Head of caudate nucleus (tissue), 42 donors: ENCODE results near the gene HOXB7.
A peak's percentile ranks its signal among the peaks of the same experiment; 100 is the strongest.

ENCODE experiments used
- DNase-seq, 42 donors: peaks; one replicate each; pipeline versions ENCODE4 v3.0.0 to v3.0.0-alpha.2; 2020 to 2021; ENCODE audit warnings: mixed read lengths in 7 of 42
- intact Hi-C: fragments of 100-400 bp; cut with DNase I; formaldehyde crosslinking; loops from one replicate; pipeline ENCODE4 v1.15.0; 2022

Gene HOXB7

DNA sequence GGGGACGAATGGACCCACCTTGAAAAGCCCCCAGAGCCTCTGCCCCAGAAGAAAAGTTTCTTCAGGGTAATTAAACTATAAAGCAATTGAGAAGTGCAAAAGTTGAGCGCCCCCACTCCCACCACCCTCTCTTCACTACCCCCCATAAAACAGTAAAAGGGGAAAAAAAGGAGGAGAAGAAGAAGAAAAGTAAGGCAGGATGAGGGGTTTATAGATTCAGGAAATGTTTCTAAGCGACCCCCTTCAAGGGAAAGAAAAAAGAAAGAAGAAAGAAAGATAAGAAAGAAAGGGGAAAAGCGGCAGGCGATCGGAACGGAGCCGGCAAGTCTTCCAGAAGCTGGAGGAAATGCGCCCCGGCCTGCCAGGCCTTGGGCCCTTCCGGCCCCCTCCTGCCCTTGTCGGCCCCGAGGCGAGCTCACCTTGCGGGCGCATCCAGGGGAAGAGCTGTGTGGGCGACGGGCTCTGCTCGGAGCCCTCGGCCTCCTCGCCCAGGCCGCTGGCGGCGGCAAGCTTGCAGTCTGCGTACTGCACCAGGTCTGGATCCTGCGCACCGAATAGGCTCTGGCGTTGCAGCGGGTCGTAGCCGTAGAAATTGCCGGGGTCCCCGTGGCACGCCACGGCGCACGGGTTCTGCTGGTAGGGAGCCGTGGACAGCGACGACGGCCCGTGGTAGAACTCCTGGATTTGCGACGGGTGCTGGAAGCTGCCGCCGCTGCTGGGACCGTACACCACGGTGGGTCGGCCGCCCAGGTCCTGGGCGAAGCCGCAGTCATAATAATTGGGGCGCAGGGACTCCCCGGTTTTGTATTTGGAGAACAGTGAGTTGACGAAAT lies 3.3 kb upstream of the HOXB7 start:
- intact Hi-C loops, result no loop called here
- no peak for DNase-seq

DNA sequence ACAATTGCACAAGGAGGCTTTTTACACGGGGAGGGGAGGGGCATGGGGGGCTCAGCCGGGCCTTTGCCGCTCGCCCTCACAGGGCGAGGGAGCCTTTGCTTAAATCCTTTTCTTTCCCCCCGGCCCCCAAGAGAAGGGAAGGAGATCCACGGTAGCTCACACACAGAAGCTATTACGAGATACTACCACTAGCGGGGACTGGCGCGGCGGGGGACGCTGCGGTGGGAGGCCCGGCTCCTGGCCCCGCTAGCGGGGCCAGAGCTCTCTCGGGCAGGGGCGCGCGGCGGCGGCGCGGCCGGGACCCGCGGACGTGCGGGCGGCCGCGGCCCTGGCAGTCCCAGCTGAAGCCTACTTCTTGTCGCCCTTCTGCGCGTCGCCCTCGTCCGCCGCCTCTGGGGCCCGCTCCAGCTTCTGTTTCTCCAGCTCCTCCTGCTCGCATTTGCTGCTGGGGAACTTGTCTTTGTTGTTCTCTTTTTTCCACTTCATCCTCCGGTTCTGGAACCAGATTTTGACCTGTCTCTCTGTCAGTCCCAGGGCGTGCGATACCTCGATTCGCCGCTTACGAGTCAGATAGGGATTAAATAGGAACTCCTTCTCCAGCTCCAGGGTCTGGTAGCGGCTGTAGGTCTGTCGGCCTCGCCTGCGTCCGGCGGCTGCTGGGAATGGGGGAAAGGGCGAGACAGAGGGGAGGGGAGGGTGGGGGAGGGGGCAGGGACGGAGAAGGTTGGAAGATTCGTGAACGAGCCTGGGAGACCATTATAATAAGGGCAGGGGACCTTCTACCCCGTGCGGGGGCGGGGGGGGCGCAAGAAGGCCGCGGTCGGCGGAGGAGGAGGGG lies 2.3 kb upstream of the HOXB7 start:
- intact Hi-C loops, result no loop called here
- peak in 1 of 42 donors; percentile 4 for DNase-seq

DNA sequence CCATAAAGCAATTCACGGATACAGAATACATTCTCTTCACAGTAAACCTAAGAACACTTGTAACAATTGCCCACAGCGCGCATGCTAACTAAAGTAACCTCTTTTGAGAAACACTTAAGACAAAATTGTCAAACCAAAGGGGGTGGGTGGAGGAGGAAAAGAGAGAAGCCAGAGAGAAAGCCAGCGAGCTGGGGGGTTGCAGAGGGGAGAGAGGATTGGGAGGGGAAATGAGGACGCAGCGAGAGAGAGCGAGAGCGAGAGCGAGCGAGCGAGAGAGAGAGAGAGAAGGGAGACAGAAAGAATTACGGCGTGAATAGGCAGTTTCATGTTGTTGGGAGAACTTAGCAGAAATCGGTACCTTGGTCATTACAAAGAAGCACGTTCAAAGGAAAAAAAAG lies 1.6 kb upstream of the HOXB7 start:
- intact Hi-C loops, result no loop called here
- no peak for DNase-seq

DNA sequence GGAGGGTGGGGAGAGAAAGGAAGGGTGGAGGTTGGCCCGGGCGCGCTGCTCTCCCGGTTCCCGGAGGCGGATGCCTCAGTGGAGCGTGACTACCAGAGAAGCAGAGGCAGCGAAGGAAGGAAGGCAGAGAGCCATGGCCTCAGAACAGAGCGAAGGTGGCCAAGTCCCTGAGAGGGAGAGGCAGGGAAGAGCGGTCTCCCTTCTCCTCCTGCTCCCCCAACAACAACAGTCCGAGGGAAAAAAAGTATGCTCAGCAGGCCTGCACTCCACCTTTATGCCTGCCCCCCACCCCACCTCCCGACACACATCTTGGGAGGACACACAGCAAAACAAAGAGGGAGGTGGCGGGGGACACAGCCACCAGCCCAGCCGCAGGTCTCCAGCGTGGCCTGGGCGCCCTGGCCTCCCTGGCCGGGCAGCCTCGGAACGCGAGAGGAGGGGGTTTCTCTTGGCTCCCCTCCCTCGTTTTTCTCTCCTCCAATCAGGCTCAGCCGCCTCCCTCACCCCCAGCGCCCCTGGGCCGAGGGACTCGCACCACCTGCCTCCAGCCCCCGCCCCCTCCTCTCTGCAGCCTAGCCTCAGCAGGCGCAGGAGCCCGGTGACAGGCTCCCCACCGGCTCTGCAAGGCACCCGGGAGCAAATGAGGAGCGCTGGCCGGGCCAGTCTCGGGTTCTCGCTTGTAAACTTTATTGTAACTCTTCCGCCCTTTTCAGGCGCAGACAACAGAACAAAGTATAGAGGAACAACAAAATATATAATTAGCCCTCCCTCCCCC lies 1.1 kb upstream of the HOXB7 start:
- intact Hi-C loops, result no loop called here
- no peak for DNase-seq

DNA sequence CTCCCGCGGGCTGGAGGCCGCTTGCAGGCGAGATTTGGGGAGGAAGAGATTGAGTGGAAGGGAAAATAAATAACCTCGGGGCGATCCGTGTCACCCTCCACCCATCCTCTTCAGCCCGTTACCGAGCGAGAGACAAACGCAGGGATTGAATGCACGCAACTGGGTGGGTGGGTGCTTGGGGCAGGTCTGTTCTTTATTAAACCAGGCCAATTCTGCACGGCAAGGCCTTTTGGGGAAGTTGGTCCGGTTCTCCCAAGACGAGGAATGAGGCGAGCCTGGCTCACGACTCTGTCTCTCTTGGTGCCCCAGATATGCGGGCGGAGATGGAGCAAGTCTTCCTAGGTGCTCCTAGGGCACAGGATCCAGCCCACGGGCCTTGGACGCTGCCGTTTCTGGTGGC lies 396 bp upstream of the HOXB7 start:
- no peak for DNase-seq
- intact Hi-C loops, result no loop called here

DNA sequence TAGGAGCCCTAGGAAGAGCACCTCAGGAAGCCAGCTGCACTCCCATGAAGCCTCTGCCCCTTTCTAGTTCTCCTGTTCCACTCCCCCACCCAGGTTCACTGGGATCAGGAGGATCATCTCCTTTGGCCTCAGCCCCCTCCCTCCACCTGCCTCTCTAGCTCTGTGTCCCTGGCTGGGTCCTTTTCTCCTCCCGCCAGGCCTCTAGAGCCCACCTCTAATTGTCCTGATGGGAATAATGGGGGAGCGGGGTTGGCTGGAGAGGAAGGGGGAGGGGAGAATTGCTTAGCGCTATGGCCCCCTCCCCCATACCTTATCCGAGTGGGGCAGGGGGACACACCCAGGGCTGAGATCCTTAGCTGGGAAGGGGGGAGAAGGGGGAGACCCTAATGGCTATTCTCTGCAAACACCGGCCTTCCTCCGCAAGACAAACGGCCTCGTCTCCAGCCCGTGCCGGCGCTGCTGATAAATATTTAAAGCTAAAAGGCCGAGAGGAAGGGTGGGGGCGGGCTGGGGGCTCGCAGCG lies 997 bp downstream of the HOXB7 start:
- intact Hi-C loops, result no loop called here
- no peak for DNase-seq

- DNase-seq, result no peak
- intact Hi-C loops, result no loop called here
These were observed 1.8 kb downstream of the HOXB7 start for GRCh38 chr17:48609033-48609432.

- intact Hi-C loops, result no loop called here
- DNase-seq, result no peak
These were observed 2.4 kb downstream of the HOXB7 start for GRCh38 chr17:48608494-48608834.

DNA sequence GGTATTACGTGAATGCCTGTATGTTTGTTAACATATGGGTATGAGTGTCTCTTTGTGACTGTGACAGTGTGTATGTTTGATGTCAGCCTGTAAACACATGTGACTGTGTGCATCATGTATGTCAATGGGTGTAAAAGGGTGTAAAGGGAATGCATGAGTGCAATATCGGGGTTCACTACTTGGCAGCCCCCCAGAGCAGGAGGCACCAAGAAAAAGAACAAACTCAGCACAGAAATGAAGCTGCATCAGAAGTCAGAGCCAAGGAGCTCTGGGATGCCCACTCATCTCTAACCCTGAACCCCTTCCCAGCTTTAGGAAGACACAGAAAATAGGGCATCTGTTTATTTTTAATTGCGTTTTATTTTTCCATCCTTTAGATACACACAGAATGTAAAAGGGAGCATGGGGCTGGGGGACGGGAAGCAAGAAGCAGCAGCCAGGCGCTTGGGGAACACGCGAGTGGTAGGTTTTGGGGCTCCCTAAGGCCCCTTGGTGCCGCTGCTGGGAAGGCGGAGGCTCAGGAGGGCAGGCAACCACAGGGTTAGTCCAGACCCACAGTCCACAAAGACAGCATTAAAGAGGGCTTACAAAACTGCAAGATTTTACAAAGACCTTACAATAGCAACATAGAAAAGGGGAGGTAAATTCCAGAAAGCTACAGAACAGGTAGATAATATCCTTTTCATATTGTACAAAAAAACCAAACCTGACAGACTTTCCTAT lies 3.8 kb downstream of the HOXB7 start:
- intact Hi-C loops, result no loop called here
- no peak for DNase-seq

- DNase-seq, result no peak
- intact Hi-C loops, result no loop called here
These were observed 4.6 kb downstream of the HOXB7 start for GRCh38 chr17:48605991-48606891.

GRCh38 chr17:48605409-48605919 lies 5.4 kb downstream of the HOXB7 start:
- DNase-seq, result no peak

GRCh38 chr17:48604770-48605329 lies 6.0 kb downstream of the HOXB7 start, which contains the start of gene HOXB6:
Gene HOXB6 (minus strand): TSS chr17:48604986. CDS start chr17:48598150, 6,836 bp downstream.
- DNase-seq, result no peak
- intact Hi-C loops, result no loop called here

More at GRCh38 chr17:48605409-48605919, 5.4 kb downstream of the HOXB7 start:
- intact Hi-C loops, result no loop called here

- no peak for DNase-seq
These were observed 6.7 kb downstream of the HOXB7 start for GRCh38 chr17:48603959-48604769.

GRCh38 chr17:48601539-48602425 lies 9.0 kb downstream of the HOXB7 start:
- intact Hi-C loops, result no loop called here

More at GRCh38 chr17:48603959-48604769, 6.7 kb downstream of the HOXB7 start:
- intact Hi-C loops, result no loop called here

DNA sequence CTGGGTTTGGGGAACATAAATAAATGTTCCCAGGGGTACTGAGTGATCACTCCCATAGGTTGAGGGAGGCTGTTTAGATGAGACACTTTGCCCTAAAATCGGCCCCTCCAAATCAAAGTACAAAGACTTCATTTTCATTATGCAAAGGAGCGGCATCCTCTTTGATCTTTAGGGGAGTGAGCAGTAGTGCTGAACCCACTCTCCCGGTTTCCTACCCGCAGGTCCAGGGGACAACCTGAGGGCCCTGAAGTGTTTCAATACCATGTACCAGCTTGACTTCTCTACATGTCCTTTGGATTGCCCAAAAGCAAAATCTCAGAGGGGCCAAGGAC lies 9.6 kb downstream of the HOXB7 start:
- DNase-seq, result no peak
- intact Hi-C loops, result no loop called here

More at GRCh38 chr17:48601539-48602425, 9.0 kb downstream of the HOXB7 start:
- DNase-seq, result no peak
